ENCODE results near the gene ENOX1.

Gene ENOX1

DNA sequence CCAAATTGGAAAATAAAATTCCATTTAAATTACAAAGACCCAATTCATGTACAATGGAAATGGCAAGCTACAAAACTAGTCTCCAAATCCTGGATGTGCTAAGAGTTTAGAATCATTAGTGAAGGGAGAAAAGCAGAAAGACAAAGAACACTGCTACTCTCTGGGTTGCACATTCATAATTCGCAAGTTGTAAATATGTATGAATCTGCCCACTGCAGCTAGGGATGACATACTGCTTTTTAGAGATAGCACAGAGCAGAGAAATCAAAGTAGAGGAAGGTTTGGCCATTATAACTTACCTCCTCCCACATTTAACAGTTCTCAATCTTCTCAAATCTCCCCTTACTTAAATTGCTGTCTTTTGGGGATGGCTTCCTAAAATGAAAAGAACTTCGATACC is 231.1 kb downstream of the ENOX1 start:
- DNase-seq (ENCODE audit: low read depth in 2 of 3, low spot score in 2 of 3), result no peak

DNA sequence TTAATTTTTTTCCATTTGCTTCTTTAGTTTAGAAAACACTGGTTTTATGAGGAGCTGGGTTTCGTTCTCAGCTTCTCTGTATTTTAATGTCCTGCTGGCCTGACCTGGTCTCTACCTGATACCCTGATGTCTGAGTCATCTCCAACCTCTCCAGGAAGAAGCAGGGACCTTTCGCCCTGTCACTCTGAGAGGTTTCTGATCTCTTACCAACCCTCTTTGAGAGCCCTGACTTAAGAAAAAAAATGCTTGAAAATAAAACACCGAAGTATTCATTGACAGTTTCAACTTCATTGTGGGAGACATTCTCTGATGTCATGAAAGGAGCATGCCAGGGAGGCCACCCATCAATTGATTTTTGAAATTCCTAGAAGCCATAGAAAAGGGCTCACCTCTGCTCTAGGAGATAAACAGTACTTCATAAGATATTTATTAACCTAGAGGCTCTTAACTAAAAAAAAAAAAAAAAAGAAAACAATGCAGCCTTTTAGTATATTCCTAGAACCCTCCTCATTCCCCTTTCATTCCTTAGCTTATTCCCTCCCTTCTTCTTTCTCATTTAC is 234.8 kb downstream of the ENOX1 start:
- DNase-seq (ENCODE audit: low read depth in 2 of 3, low spot score in 2 of 3), result no peak

DNA sequence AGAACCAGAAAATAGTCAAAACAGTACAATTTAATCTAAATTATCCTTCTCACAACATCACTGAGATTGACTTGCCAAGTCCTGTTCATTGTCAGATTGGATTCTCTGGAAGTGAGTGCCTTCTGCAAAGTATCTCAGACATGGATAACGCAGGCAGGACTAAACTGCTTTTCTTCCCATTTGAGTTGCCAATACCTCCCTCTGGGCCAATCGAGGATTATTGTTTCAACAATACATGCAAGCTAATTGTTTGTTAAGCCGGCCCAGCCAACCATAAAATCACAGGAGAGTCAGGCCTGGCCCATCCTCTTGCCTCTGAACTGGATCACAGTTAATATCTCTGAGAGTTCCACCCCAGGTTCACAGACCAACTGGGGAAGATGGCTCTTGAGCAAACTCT is 240.0 kb downstream of the ENOX1 start:
- DNase-seq (ENCODE audit: low read depth in 2 of 3, low spot score in 2 of 3), result no peak

DNA sequence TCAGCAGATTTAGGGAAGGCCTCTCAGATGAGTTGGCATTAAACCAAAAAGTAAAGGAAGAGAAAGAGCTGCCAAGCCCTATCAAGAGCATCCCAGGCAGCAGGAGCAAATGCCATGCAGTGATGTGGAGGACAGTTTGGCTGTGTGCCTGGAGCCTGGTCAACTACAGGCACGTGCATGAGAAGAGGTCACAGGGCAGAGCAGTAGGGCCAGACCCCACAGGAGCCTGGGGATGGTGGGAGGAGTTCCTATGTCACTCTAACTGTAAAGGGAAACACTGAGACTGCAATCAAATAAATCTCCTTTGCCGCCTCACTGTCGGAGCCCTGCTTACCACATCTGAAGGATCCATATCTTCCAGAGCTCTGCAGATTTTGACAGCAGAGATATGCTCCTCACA is 240.5 kb downstream of the ENOX1 start:
- no peak for DNase-seq (ENCODE audit: low read depth in 2 of 3, low spot score in 2 of 3)

DNA sequence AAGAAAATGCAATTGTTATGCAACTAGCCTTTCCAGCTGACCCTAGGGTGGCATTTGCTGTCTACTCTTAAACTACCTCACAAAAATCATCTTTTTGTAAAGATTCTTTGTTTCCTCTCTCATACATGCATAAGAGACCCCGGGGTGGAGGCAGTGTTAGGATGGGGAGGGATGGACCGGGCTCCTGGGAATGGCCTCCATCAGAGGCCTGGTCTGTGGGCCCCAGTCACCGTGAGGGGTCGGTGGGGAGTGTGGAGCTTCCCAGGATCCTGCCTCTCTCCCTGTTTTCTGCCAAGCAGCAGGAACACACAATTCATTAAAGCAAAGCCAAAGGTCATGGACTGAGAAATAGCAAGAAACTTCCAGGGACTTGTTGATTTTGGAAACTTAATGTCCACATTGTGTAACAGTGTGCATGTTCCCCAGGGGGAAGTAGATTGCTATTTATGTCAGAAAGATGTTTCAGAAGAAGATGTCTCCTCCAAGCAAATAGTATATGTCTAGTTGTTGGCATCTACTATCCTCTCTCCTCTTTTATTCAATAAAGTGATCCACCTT is 241.4 kb downstream of the ENOX1 start:
- no peak for DNase-seq (ENCODE audit: low read depth in 2 of 3, low spot score in 2 of 3)

DNA sequence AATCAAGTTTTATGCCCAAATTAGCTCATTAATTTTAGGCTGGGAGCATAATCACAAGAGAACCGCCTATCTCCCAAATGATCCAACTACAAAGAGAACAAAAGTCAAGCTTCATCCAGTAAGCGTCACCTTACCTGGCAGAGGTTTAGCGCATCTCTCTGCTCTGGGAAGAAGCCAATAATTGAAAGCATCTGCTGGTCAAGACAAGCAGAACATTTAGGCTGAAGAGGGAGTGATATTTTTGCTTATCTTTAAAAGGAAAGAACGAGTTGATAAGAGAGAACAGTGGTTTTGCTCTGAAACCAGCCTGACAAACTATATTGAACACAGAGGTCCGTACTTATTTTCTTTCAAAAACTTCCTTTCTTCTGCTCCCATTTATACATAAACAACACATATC is 242.1 kb downstream of the ENOX1 start:
- DNase-seq (ENCODE audit: low read depth in 2 of 3, low spot score in 2 of 3), result no peak

DNA sequence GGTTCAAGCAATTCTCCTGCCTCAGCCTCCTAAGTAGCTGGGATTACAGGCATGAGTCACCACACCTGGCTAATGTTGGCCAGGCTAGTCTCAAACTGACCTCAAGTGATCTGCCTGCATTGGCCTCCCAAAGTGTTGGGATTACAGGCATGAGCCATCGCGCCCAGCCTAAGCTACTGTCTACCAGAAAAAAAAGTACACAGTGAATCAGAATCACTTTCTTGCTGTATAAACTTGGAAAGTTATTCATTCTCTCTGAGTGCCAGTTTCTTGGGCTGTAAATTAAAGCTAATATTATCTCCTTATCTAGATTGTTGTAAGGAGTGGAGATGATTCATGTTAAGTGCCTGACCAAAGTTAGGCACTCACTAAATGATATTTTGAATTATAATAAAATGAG is 242.8 kb downstream of the ENOX1 start:
- no peak for DNase-seq (ENCODE audit: low read depth in 2 of 3, low spot score in 2 of 3)

DNA sequence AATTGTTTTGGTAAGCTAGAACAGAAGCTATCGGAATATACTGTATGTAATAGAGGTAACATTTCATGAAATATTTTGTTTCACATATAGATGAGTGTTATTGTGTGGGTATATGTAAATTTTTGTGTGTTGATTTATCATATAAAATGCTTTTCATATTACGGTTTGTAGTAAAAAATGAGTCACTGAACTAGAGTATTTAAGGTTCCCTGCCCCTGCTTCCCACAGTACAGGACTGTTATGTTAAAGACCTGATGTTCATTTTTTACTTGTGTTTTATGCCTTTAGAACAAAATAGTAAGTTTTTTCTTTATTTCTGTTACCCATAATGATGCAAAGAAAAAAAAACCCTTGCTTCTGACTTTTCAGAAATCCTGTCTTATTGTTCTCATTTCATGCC is 243.4 kb downstream of the ENOX1 start:
- no peak for DNase-seq (ENCODE audit: low read depth in 2 of 3, low spot score in 2 of 3)

DNA sequence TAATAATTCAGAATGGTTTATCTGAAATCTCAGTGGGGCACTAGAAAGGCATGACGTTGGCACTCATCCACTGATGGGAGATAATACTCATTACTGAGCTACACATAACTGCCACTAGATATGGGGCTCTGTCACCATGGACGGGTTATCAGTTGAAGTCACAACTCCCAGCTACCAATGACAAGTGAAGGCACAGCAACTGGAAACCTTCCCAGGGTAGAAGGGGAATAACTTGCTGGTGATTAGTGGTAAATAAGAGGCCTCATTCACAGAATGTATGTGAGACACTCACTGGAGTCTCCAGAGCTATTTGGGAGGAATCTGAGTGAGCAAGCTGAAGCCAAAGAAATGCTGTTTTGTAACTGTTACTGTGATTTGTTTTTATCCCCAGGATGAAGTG is 249.6 kb downstream of the ENOX1 start:
- DNase-seq (ENCODE audit: low read depth in 2 of 3, low spot score in 2 of 3), result no peak

DNA sequence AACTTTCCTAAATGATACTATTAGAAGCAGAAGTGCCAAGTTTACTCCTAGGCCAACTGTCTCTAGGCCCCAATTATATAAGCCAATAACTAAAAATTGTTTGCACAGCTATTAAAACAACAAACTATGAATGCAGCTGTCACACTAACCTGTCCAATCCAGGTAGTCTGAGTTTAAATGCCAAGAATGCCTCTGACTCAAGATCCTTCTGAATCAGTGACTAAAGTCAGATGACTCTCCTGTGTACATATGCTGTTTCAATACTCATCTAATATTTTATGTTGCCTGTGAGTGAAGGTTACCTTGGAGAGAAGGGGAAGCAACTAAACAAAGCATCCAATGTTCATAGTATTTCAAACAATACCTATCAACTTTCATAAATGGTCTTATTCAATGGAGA is 257.0 kb downstream of the ENOX1 start:
- DNase-seq (ENCODE audit: low read depth in 2 of 3, low spot score in 2 of 3), result no peak

DNA sequence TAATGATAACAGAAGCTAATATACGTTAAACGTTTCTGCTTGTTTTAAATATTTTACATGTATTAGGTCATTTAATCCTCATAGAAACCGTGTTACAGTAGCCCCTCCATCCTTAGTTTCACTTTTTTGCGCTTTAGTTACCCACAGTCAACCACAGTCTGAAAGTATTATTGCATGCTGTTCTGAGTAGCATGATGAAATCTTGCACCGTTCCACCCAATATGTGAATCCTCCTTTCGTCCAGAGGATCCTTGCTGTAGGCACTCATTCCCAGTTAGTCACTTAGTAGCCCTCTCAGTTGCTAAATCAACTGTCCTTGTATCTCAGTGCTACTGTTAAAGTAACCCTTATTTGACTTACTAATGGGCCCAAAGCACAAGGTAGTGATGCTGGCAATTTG is 257.8 kb downstream of the ENOX1 start:
- no peak for DNase-seq (ENCODE audit: low read depth in 2 of 3, low spot score in 2 of 3)

DNA sequence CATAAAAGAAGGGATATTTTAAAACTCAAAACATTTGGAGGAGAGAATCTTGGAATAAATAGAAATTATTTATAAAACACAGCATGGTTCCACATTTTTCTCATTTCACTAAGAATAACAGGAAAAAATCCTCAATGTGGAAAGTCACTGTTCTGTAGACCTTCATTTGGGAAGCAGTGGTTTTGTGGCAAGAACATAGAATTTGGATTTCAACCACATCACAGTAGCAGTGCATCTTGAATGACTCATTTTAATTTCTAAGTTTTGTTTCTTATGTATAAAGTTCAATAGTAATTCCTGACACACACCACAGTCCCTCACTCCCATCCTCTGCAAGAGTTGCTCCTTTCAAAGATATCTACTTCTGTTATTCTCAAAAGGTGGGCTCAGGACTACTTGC is 264.0 kb downstream of the ENOX1 start:
- DNase-seq (ENCODE audit: low read depth in 2 of 3, low spot score in 2 of 3), result no peak

DNA sequence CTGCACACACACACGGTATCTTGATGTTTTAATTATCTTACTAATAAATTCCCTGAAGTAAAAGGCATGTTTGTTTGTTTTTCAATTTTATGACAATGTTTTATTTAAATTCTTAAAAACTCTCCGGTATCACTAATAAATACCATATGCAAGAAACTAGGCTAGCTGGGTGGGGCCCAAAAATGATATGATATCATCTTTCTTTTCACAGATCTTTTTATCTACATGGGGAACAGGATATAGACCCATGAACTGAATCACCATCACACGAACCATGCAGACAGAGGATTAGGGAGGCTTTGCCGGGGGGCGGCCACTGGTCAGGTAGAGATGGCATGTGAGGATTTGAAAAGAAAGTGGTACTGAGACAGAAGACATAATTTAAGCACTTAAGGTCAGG is 266.4 kb downstream of the ENOX1 start:
- no peak for DNase-seq (ENCODE audit: low read depth in 2 of 3, low spot score in 2 of 3)

DNA sequence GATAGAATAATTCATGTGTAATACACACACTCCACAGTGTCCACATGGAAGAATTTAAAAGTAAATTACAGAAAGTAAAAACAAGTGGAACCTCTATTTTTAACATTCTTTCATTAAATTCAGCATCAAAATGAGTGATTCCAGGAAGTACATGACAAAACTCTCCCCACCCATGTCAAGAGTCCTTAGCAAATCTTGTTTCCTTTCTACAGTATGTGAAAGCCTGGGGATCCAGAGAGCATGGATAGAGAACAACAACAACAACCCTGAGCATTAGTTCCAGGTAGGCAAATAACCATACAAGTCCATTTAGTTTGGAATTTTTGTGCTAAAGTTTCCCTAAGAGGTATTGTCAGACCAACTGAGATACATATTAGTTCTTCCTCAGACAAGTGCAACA is 267.9 kb downstream of the ENOX1 start:
- DNase-seq (ENCODE audit: low read depth in 2 of 3, low spot score in 2 of 3), result no peak

DNA sequence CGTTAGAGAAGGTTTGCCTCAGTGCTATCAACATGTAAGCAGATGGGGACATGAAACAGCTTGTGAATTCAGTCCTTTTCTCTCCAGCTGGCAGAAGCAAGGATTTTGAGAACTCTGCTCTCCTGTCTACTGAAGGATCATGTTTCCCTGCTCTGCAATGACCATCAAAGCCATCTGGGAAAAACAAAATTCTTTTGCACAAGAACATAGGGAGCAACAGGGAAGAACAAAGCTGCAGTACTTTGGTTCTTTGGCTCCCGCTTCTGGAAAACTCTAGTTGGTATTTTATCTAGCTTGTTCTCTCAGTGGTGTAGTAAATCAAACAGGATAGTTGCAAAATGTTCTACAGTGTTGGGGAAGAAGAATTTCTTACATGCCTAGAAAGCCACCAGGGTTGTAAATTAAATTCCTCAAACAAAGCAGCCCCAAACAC is 270.4 kb downstream of the ENOX1 start:
- DNase-seq (ENCODE audit: low read depth in 2 of 3, low spot score in 2 of 3), result no peak

DNA sequence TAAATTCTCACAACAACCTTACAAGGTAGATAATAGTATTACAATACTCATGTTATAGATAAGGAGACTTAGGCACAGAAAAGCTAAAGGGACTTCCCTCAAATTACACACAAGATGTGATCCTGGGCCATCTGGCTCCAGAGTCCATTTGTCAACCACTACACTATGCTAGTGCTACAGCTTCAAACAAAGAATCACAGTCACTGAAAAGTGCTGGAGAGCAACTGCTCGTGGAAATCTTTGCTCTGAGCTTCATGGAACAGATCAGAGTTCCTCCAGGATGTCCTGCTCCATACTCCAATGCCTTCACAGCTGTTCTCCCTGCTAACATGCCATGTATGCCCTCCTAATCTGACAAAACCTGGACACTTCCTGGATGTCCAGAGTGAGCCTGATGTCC is 271.2 kb downstream of the ENOX1 start:
- DNase-seq (ENCODE audit: low read depth in 2 of 3, low spot score in 2 of 3), result no peak

DNA sequence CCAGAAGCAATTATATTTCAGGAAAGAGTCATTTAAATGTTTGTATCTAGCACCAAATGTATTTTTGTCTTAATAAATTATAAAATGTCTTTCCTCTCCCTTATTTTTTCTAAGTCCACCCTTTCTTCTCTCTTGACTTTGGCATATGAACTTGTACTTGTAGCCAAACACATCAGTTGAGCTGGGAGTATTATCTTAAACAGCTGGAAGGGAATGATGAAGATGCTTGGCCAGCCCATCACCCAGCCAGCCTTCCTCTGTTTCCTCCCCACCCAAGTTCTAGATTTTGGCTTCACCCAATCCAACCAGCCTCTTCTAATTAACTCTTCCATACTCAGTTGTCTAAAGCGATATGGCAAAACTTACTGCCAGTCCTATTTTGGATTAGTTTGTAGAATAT is 272.5 kb downstream of the ENOX1 start:
- no peak for DNase-seq (ENCODE audit: low read depth in 2 of 3, low spot score in 2 of 3)

DNA sequence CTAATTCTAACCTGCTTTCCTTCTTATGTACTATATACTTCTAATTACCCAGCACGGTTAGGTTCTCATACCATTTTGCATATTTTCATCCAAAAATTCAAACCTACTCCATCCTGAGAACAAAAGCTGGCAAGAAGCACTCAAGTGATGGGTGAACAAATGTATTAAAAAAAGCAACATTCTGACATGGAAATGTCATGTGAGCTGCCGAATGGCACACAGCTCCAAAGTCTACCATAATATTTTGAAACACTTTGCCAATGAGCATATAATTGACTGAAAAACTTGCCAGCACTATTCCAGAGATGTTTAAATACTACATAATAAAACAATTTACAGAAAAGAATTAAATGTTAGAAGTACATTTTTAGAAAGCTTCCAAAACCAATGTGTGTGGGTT is 274.6 kb downstream of the ENOX1 start:
- DNase-seq (ENCODE audit: low read depth in 2 of 3, low spot score in 2 of 3), result no peak

DNA sequence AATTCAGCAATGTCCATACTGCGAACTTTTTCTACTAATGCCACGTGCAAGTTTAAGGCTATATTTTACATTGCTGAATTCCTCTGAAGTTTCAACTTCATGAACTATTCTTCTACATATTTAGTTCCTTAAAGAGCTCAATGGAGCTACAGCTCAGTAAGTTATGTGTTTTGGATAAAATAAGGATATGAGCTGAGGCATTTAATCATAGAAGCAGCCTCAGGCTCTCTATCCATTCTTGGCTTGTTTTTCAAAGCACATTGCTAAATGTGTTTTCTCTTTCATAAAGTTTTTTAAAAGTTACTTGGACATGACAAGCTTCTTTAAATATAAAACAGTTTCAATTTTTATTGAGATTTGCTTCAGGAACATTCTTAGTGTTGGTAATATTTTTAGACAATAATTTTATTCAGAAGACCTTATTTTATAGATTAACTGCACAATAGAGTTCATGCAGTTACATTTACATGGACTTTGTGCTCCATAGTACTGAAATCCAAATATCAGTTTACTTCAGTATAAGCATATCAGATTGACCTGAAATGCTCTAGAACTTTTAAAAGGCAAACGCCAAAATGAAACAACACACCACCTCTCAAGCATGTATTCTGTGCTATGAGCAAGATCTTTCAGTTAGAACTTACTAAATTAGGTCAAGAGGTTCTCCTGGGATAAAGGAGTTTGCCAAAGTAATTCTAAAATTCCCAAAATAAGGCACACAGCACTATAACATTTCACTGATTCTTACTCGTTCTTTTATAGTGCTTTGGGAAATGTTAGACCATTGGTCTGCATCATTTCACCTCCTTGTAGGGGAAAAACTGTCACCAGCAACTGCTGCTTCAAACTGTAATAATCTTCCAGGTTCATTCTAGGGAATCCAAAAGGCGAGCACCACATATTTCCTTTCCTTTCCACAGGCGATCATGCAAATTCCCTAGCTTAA is 275.5 kb downstream of the ENOX1 start:
- no peak for DNase-seq (ENCODE audit: low read depth in 2 of 3, low spot score in 2 of 3)

DNA sequence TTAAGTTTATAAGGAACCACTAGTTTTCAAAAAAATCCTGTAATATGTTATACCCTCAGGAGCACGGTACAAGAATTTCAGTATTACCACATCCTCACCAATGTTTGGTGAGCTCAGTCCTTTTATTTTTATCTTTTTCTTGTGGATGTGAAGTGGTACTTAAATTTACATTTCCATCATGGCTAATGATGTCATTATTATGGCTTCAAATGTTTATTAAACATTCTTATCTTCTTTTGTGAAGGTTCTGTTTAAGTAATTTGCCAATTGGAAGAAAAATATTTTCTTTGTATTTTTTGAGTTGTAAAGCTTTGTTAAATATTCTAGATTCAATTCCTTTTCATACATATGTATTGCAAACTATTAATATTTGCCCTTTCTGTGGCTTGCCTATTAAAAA is 291.0 kb downstream of the ENOX1 start:
- no peak for DNase-seq (ENCODE audit: low read depth in 2 of 3, low spot score in 2 of 3)

DNA sequence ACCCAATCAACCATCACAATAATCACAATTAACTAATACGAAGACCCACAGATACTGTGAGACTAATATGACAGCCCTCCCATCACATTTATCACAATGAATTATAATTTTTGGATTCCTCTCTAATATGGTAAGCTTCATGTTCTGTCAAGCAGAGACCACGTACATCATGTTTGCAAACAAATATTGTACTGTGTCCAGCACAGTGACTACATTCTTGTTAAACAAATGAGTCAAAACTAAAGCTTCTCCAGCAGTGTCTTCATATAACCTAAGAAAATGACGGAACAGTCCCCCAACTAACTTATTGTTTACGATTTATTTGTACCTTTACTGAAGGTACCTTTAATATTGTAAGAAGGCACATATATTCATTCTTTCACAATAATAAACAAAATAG is 292.6 kb downstream of the ENOX1 start:
- no peak for DNase-seq (ENCODE audit: low read depth in 2 of 3, low spot score in 2 of 3)

DNA sequence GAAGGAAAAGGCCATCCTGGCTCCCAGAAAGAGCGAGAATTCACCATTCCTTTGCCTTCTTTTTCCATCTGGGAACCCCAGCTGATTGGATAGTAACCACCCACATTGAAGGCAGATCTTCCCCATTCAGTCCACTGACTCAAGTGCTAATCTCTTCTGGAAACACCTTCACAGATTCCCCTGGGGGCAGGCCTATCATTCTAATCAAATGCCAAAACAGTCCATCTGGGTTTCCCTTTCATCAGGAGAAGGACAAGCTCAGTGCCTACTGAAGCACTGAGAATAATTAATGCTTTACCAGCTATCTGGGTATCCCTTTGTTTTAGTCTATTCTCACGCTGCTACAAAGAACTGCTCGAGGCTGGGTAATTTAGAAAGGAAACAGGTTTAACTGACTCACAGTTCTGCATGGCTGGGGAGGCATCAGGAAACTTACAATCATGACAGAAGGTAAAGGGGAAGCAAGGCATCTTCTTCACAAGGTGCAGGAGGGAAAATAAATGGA is 293.2 kb downstream of the ENOX1 start:
- DNase-seq (ENCODE audit: low read depth in 2 of 3, low spot score in 2 of 3), result no peak

Measured in activated CD8-positive, alpha-beta memory T cell treated with anti-CD3 and anti-CD28 coated beads for 48 hours (primary cell).